H1 (cell line): ENCODE data around the gene PTS. TPM values are rescaled to one million over a fixed set of nuclear protein-coding genes. Genes with fewer than 3 reads are reported as not detected.

Source experiments
- CEBPB ChIP-seq: IDR thresholded peaks from 2 replicates; pipeline ENCODE4 v1.6.1; 2012; ENCODE audit warnings: low read depth, low read length
- CREB1 ChIP-seq: IDR thresholded peaks from 2 replicates; pipeline ENCODE4 v1.6.1; 2012; ENCODE audit warnings: inconsistent platforms
- CTCF ChIP-seq, 3 experiments: IDR thresholded peaks; 1 replicate in 2 of 3; 2 replicates in 1 of 3; pipeline versions ENCODE4 v1.5.1 to v1.6.1; 2011; ENCODE audit warnings: low read length in 3 of 3, mild to moderate bottlenecking in 3 of 3, inconsistent platforms in 2 of 3, low read depth in 1 of 3, moderate library complexity in 1 of 3; ENCODE audit not compliant: insufficient read depth in 1 of 3; ENCODE audit errors: control extremely low read depth in 1 of 3
- EGR1 ChIP-seq: IDR thresholded peaks from 2 replicates; pipeline ENCODE4 v1.6.1; 2011; ENCODE audit warnings: low read depth, low read length, borderline replicate concordance
- MAX ChIP-seq: IDR thresholded peaks from 2 replicates; pipeline ENCODE4 v1.6.1; 2012; ENCODE audit warnings: inconsistent platforms
- NRF1 ChIP-seq: IDR thresholded peaks from 2 replicates; pipeline ENCODE4 v1.6.1; 2011; ENCODE audit warnings: mild to moderate bottlenecking, low read depth, low read length, improper control_type of control experiment
- PHF8 ChIP-seq: fragments of 200-600 bp; sonication (generic); conservative IDR thresholded peaks from 2 replicates; pipeline ENCODE4 v1.7.1; 2012; ENCODE audit warnings: low read depth, mild to moderate bottlenecking, inconsistent platforms, low read length, moderate library complexity
- POLR2A ChIP-seq, 2 experiments: IDR thresholded peaks; 1 replicate in 1 of 2; 2 replicates in 1 of 2; pipeline ENCODE4 v1.6.1; 2011; ENCODE audit warnings: low read depth in 2 of 2, low read length in 2 of 2, mild to moderate bottlenecking in 2 of 2; ENCODE audit errors: control extremely low read depth in 1 of 2
- POLR2AphosphoS5 ChIP-seq: IDR thresholded peaks from 2 replicates; pipeline ENCODE4 v1.6.1; 2011; ENCODE audit warnings: low read depth, low read length
- TAF1 ChIP-seq: IDR thresholded peaks from 2 replicates; pipeline ENCODE4 v1.6.1; 2011; ENCODE audit warnings: mild to moderate bottlenecking, low read depth, low read length
- TAF7 ChIP-seq: optimal IDR thresholded peaks from 2 replicates; pipeline ENCODE3; 2011; ENCODE audit warnings: low read depth, mild to moderate bottlenecking, inconsistent platforms, low read length, moderate library complexity, borderline replicate concordance
- YY1 ChIP-seq: IDR thresholded peaks from 2 replicates; pipeline ENCODE4 v1.6.1; 2011; ENCODE audit warnings: low read depth, mild to moderate bottlenecking, low read length
- polyA plus RNA-seq, 7 experiments: library from polyadenylated mRNA; depleted of rRNA in 3 of 7; stranded (reverse) in 5 of 7; unstranded in 2 of 7; fragments of >200 nt in 5 of 7; fragments of 200-250 nt in 2 of 7; gene quantifications; 1 replicate in 5 of 7; 2 replicates in 1 of 7; 4 replicates in 1 of 7; pipeline versions ENCODE4 v1.2.1 to v1.2.3, GENCODE V29; 2011 to 2013; ENCODE audit warnings: missing spikeins in 2 of 7, mixed read lengths in 2 of 7
- total RNA-seq: library from RNA; stranded (reverse); fragmentation: NEBNext Ultra II Directional; extraction: Animal tissue kit (Norgen Biotek cat#: 25700); gene quantifications from 2 replicates; pipeline ENCODE4 v1.2.1, GENCODE V29; 2021

Gene PTS
- total and polyA plus RNA-seq, 2 of the 8 experiments (the other 6 are each of a cell fraction or from before 2014, with no cell fraction given) = 18.3 to 25.9 TPM

DNA sequence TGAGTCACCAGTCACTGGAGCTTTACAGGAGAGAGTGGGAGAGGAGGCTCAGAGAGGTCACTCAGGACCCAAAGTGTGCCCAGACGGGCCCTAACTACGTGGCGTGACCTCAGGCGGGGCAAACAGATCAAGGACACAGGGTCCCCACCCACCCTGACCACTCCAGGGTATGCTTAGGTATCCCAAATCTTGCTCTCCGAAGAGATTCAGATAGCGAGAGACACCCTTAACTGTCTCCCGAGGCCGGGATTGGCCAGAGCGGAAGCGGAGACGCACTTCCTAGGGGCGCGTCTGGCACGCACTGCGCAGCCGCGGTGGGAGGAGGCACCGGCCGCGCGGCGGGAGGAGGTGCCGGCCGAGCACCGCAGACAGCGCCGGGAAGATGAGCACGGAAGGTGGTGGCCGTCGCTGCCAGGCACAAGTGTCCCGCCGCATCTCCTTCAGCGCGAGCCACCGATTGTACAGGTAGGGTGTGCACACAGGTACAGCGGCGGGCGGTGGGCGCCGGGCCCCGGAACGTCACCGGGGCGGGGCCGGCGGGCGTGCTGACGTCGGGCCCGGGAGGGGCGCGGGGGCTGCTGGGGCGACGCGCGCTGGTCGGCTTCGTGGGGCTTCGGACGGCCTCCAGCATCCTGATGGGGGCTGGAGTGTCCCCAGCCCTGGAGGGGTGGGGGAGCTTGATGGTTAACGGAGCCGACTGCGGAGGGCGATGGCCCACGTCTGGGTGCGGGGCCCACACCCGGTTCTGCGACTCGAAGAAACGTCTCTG is at the start of gene PTS (continued):
- no peak for TF ChIP-seq CTCF (IDR thresholded peaks at IDR 0.05; ENCODE audit: control extremely low read depth in 1 of 3, insufficient read depth in 1 of 3, low read depth in 1 of 3, low read length in 3 of 3)
- TF ChIP-seq NRF1 = peak; percentile 59
- TF ChIP-seq EGR1 = no peak
- peak; percentile 58 to 90 for TF ChIP-seq POLR2A (IDR thresholded peaks at IDR 0.05; ENCODE audit: control extremely low read depth in 1 of 2, low read depth in 2 of 2, low read length in 2 of 2)
- peak; percentile 98 for TF ChIP-seq PHF8
- 0 out of 2 replicates have a peak, but pooled peaks have one; percentile 23 for TF ChIP-seq YY1
- TF ChIP-seq MAX = peak; percentile 61
- peak; percentile 70 for TF ChIP-seq TAF1
- peak; percentile 87 for TF ChIP-seq POLR2AphosphoS5
- TF ChIP-seq CEBPB = no peak
- TF ChIP-seq TAF7 = peak; percentile 54
- TF ChIP-seq CREB1 = peak; percentile 81
